ENCODE data around the gene PDZD2.

The PDZD2 gene

DNA sequence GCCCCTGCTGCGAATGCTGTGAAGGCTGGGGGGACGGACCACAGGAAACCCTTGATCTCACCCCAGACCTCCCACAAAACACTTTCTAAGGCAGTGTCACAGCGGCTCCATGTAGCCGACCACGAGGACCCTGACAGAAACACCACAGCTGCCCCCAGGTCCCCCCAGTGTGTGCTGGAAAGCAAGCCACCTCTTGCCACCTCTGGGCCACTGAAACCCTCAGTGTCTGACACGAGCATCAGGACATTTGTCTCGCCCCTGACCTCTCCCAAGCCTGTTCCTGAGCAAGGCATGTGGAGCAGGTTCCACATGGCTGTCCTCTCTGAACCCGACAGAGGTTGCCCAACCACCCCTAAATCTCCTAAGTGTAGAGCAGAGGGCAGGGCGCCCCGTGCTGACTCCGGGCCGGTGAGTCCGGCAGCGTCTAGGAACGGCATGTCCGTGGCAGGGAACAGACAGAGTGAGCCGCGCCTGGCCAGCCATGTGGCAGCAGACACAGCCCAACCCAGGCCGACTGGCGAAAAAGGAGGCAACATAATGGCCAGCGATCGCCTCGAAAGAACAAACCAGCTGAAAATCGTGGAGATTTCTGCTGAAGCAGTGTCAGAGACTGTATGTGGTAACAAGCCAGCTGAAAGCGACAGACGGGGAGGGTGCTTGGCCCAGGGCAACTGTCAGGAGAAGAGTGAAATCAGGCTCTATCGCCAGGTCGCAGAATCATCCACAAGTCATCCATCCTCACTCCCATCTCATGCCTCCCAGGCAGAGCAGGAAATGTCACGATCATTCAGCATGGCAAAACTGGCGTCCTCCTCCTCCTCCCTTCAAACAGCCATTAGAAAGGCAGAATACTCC lies 450.4 kb downstream of the PDZD2 start:
- no peak for DNase-seq

DNA sequence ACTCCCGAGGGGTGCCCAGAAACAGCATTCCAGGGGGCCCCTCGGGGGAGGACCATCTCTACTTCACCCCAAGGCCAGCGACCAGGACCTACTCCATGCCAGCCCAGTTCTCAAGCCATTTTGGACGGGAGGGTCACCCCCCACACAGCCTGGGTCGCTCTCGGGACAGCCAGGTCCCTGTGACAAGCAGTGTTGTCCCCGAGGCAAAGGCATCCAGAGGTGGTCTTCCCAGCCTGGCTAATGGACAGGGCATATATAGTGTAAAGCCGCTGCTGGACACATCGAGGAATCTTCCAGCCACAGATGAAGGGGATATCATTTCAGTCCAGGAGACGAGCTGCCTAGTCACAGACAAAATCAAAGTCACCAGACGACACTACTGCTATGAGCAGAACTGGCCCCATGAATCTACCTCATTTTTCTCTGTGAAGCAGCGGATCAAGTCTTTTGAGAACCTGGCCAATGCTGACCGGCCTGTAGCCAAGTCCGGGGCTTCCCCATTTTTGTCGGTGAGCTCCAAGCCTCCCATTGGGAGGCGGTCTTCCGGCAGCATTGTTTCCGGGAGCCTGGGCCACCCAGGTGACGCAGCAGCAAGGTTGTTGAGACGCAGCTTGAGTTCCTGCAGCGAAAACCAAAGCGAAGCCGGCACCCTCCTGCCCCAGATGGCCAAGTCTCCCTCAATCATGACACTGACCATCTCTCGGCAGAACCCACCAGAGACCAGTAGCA lies 451.3 kb downstream of the PDZD2 start:
- no peak for DNase-seq

DNA sequence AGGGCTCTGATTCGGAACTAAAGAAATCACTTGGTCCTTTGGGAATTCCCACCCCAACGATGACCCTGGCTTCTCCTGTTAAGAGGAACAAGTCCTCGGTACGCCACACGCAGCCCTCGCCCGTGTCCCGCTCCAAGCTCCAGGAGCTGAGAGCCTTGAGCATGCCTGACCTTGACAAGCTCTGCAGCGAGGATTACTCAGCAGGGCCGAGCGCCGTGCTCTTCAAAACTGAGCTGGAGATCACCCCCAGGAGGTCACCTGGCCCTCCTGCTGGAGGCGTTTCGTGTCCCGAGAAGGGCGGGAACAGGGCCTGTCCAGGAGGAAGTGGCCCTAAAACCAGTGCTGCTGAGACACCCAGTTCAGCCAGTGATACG lies 451.8 kb downstream of the PDZD2 start:
- no peak for DNase-seq

DNA sequence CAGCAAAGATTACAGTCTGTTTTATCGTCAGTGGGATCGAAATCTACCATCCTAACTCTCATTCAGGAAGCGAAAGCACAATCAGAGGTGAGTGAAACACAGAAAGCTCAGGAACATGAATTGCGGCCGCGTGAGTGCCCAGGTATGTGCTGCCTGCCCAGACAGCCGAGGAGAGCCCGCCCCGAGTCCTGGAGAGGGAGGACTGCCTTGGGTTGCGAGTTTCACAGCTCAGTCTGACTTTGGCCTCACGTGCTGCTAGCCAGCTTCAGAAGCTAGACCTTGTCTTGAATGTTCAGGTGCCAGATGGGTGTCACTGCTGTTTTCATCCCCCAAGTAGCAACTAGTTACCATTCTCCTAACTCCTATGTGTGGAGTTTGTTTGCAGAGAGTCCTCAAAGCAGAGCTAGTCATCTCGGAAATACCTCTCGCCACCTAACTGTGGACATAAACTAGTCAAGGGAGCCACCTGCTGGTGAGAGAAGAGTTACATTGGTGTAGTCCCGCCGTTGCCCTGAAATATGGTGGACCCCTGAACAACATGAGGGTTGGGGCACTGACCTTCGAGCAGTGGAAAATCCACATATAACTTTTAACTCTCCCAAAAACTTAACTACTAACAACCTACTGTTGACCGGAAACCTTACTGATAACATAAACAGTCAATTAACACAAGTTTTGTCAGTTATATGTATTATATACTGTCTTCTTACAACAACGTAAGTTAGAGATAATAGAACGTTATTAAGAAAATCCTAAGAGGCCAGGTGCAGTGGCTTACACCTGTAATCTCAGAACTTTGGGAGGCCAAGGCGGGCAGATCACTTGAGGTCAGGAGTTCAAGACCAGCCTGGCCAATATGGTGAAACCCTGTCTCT lies 454.2 kb downstream of the PDZD2 start:
- peak in 2 of 4 experiments; percentile 17 to 39 for DNase-seq

DNA sequence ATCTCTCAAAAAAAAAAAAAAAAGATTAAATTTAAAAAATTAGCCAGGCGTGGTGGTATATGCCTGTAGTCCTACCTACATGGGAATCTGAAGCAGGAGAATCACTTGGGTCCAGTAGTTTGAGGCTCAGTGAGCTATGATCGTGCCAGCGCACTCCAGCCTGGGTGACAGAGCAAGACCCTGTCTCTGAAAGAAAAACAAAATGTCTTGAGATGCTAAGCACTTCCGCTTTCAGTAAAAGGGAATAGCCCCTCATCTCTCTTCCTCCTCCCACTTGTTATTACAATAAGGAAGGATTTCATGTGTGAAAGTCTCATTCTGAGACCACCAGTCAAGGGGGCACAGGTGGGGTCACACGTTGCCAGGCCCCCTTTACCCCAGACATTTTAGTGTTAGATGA lies 455.8 kb downstream of the PDZD2 start:
- no peak for DNase-seq

DNA sequence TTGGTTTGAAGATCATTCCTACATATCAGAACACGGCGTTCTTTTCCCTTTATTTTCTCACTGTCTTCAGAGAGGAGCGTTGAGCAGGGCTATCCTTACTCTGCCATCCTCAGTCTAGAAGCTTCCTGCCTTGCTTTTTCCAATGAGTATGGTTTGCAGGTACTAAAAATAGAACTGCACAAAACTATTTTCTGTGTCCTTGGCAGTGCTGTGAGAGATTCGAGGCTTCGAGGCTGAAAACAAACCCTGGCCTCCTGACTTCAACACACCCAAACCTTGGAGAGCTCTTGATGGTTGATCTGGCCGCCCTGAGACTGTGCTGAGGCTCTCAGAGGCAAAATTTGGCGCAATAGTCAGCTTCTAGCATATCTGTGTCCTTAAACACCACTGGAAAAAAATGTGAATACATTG lies 456.3 kb downstream of the PDZD2 start:
- no peak for DNase-seq

DNA sequence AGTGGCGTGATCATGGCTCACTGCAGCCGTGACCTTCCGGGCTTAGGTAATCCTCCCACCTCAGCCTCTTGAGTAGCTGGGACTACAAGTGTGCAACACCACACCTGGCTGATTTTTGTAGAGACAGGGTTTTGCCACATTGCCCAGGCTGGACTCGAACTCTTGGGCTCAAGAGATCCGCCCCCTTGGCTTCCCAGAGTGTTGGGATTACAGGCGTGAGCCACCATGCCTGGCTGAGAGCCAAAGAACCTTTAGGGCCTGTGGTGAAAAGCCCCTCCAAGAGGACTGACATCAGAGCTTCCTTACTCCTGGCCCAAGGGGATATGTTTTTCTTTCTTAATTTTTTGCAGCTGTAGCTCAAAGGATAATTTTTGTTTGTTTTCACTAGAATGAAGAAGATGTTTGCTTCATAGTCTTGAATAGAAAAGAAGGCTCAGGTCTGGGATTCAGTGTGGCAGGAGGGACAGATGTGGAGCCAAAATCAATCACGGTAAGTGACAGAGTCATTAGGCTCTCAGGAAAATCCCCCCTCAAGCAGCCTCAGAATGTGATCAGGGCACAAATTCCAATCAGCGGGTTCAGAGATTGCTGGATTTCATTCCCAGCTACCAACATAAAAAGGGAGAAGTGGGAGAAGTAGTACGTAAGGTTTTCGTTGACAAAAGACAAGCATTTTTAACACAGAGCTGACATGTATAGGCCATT lies 458.1 kb downstream of the PDZD2 start:
- DNase-seq, result no peak

DNA sequence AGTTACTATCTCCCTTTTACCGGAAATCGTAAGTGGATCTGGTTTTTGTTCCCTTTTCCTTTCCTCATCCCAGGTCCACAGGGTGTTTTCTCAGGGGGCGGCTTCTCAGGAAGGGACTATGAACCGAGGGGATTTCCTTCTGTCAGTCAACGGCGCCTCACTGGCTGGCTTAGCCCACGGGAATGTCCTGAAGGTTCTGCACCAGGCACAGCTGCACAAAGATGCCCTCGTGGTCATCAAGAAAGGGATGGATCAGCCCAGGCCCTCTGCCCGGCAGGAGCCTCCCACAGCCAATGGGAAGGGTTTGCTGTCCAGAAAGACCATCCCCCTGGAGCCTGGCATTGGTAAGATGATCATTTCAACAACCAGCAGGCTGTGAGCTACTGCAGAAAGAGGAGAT lies 459.4 kb downstream of the PDZD2 start:
- no peak for DNase-seq

DNA sequence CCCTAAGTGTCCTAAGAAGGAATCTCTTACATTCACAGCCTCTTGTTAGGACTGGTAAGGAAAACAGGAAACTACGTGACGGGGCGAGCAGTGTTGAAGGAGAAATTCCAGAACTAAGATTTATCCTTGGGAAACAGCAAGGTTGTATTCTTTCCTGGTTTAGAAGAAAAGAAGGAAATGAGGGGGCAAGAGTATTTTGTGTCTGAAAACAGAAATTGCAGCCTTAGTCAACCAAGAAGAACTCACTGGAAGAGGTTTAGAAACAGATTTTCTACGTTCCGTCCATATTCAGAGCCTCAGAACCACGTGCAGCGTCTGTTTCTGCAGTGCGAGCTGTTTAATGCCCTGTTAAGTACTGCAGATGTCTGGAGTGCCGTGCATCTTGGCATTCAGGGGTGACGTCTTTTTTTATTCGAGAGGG lies 460.0 kb downstream of the PDZD2 start:
- DNase-seq, result no peak

DNA sequence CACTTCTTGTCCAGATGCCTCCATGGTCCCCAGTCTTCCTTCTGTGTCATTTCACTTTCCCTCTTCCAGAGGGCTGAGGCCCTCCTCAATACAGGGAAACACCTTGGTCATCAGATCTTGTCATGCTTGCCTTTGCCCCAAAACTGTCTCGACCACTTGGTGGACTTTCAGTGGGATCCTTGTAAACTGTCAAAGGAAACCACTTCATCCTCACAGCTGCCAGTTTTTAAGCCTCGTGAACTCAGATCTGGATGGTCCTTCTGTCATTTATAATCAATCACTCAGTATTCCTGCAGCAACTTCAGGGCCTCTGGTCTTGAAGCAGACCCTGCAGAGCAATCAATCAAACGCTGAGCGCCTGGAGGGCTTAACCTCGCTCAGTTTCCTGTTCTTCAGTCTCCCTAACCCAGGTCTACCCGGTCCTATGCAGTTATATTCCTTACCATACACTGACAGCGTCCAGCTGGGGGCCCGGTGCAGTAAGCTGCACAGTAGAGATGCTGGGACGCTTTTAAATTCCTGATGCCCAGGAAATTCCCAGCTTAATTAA lies 460.6 kb downstream of the PDZD2 start:
- no peak for DNase-seq

DNA sequence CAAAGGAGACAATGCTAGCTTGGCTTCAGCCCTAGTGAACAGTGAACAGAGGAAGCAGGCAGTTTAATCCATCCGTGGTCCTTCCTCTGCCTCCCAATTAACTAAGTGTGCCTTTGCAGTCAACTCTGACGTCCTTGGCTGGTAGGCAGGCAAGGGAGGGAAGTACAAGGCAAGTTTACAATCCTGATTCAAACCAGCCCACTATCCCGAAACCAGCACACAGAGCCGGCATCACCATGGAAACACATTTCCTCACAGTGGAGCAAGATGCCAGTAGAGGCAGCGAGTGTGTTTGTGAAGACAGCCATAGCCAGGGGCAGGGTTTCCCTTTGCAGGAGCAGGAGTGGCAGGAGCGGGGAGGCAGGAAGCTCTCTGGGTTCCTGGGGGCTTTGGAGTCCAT lies 461.3 kb downstream of the PDZD2 start:
- DNase-seq, result no peak

DNA sequence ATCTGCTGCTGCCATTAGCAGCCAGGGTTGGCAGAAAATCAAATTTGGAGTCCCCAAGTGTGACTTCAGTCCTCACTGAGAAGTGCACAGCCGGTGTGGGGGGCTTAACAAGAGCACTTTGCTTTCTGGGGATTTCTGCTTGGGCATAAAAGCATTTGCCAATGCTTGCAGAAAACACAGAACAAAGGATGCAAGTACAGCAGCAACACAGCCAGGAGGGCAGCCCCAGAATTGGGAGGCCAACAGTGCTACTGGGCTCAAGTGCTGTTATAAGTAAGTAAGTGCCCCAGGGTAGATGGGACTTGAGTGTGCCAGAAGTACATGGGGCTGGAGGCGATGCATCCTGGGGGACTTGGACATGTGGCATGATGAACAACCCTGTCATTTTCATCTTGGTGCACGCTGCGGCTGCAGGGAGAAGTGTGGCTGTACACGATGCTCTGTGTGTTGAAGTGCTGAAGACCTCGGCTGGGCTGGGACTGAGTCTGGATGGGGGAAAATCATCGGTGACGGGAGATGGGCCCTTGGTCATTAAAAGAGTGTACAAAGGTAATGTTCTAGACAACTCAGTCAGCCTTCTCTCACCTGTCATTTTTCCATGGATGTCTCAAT lies 461.9 kb downstream of the PDZD2 start:
- no peak for DNase-seq

DNA sequence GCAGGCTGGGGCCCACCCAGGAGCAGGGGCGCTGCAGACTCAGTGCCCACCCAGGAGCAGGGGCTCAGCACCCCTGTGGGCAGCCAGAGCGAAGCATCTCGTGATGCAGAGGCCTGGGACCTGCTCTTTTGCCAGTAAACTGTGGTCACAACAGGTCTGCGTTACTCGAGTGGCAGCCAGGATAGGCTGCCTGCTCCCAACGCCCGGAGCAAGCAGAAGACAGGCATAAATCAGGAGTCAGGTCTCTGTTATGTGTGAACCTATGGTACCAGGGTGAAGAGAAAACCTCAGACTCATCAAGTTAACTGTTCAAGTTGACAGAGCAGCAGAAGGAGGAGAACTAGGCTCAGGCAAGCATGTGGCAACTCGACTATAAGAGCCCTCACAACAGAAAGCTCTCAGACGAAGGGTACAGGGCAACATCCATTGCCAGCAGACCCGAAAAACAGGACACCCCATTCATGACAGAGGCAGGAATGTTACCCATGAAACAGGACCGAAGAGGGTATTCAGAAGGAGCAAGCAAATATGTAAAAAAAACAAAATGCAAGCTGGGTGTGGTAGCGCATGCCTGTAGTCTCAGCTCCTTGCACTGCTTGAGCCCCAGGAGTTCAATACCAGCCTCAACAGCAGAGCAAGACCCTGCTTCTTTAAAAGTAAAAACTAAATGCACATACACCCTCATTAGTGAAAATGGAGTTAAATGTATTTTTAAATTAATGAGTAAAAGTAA lies 463.5 kb downstream of the PDZD2 start:
- no peak for DNase-seq

DNA sequence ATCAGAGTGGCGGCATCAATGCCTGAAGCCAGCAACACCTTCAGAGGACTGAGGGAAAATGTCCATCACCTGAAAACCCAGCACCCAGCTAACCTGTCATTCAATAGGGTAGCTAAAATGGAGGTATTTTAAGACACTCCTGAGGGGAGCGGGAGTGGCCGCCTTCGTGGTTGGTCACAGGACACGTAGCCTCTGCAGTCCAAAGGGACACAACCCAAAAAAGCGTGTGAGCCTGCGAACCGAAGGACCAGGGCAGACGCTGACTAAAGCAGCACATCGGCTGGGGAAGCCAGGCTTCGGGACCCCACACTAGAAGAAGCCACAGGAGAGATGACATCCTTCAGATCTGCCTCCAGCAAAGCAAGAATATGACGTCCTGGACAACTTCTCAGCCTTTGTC lies 464.6 kb downstream of the PDZD2 start:
- DNase-seq, result no peak

DNA sequence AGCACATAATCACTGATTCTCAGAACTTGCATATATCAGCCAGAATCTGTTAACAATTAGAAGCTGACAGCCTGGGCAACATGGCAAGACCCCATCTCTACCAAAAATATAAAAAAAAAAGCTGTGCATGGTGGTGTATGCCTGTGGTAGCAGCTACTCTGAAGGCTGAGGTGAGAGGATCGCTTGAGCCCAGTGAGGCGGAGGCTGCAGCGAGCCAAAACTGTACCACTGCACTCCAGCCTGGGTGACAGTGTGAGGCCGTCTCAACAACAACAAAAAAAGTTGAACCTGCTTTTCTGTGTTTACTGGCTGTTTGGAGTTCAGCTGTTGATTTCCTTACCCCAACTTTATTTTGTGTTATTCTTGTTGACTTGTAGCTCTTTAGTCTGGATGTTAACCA lies 468.4 kb downstream of the PDZD2 start:
- DNase-seq, result no peak

DNA sequence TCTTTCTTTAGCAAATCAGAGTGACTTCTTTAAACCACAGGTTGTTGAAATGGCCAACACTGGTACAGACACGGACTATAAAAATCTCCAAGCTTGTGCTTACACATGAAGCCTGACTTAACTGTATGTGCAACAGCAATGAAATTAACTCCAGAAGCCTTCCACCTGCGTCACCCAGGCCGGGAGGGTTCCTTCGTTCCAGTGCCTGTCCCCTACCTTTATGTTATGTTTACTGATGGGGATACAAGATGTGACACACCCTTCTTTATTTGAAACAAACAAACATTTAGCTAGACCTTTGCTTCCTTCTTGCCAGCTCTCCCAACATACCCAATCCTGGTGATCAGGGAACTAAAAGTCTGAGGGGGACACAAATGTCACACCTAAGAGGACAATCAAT lies 469.2 kb downstream of the PDZD2 start:
- DNase-seq, result no peak

DNA sequence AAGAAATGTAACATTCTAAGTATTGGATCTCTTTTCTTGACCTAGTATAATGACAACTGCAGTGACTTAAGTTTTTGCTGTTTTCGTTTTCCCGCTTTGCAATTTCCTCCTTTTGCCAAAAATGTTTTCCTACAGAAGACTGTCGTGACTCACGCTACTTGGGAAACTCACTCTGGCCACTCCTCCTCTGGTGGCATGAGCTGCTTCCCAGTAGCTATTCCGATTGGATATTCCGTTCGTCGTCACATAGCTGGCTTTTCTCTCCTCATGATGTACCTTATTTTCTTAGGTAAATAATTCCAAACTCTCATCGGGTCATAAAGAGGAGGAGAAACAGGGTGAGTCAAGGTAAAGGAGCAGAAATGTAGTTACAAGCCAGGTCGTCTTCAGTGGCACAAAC lies 470.3 kb downstream of the PDZD2 start:
- DNase-seq, result no peak

DNA sequence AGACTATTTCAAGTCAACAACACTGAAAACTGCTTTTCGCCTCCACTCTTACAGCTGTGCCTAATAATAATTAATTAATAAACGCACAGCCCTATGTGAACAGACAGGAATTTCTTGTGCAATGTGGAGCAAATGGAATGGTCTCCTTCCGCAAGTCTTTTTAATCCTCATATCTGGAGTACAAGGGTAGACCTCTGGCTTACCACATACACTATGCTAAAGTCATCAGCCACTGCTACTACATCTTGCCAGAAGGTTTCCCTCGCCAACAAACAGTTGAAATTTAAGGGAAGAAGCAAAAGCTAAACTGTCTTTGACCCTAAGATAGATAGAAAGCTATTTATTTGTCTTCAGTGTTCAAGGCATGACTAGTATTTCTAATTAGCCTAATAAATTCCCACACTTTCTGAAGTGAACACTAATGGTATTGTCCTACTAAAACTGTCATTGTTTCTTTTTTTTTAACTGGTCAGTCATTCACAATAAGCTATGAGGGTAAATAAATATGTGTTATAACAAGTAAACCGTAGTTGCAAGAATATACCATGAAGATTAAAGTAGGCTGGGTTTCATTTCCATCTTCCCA lies 471.3 kb downstream of the PDZD2 start:
- no peak for DNase-seq

DNA sequence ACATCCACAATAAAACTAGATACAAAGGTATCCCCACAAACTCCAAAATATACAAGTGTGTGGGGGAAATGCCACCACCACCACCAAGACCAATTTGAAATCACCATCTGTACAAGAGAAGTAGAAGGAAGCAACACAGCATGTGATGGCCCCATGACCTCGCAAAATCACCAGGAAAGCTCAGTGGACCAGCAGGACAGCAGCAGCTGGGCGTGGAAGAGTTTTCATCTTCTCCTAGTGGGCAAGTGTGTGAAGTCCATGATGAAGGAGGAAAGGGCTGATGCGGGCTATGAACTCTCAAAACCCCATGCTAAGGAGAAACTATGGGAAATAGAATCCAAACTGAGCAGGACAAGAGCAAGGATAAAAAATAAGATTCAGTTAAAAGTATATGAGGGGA lies 477.1 kb downstream of the PDZD2 start:
- no peak for DNase-seq

DNA sequence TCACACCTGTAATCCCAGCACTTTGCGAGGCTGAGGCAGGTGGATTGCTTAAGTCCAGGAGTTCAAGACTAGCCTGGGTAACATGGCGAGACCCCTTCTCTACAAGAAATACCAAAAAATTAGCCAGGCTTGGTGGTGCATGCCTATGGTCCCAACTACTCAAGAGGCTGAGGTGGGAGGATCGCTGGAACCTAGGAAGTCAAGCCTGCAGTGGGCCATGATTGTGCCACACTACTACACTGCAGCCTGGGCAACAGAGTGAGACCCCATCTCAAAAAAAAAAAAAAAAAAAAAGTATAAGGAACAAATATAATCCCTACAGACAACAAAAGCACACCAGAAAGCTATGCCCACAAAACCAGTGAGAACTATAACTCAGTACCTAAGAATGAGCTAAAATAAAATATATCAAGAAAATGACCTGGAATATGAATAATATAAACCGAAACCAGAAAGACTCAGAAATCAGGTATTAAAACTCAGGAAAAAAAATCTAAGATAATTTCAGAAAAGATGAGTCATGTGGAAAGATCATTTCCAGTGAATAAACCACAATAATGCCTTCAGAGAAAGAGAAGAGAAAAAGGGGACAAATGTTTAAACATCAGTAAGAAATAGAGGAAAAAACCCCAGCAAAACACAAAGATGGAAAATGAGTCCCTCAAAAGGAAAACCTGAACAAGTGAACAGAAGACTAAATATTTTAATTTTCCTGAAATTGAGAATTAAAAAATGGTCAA lies 477.8 kb downstream of the PDZD2 start:
- no peak for DNase-seq

Data from activated naive CD4-positive, alpha-beta T cell (primary cell).